ENCODE results near the gene PJA2.

Gene PJA2

DNA sequence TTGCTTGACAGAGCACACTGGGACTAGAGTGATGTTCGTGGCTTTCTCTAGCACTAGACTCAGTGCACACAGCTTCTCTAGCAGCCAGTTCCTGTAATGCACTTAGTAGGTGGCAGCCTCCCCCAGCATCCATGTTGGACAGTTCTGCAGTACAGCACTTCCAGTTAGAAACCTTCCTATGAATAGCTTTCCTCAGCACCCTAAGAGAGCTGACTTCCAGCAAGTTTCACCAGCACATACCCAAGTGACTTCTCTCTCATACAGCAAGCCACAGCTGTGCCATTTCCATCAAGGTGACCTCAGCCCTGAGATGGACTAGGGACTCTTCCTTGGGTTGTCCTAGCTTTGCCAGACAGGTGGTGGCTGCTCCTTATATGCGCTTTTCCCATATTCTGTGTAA lies 60.4 kb downstream of the PJA2 start:
- H4K20me1 ChIP-seq (ENCODE audit: low read depth, low read length), result no peaks in the 10 kb centered on the region
- TF ChIP-seq, protein P1, sequence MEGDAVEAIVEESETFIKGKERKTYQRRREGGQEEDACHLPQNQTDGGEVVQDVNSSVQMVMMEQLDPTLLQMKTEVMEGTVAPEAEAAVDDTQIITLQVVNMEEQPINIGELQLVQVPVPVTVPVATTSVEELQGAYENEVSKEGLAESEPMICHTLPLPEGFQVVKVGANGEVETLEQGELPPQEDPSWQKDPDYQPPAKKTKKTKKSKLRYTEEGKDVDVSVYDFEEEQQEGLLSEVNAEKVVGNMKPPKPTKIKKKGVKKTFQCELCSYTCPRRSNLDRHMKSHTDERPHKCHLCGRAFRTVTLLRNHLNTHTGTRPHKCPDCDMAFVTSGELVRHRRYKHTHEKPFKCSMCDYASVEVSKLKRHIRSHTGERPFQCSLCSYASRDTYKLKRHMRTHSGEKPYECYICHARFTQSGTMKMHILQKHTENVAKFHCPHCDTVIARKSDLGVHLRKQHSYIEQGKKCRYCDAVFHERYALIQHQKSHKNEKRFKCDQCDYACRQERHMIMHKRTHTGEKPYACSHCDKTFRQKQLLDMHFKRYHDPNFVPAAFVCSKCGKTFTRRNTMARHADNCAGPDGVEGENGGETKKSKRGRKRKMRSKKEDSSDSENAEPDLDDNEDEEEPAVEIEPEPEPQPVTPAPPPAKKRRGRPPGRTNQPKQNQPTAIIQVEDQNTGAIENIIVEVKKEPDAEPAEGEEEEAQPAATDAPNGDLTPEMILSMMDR (IDR thresholded peaks at IDR 0.05; ENCODE audit: insufficient read depth, low read length, poor library complexity, severe bottlenecking), result no peak
- TF ChIP-seq EZH2phosphoT487 (conservative IDR thresholded peaks at IDR 0.05; ENCODE audit: low read length), result no peak

DNA sequence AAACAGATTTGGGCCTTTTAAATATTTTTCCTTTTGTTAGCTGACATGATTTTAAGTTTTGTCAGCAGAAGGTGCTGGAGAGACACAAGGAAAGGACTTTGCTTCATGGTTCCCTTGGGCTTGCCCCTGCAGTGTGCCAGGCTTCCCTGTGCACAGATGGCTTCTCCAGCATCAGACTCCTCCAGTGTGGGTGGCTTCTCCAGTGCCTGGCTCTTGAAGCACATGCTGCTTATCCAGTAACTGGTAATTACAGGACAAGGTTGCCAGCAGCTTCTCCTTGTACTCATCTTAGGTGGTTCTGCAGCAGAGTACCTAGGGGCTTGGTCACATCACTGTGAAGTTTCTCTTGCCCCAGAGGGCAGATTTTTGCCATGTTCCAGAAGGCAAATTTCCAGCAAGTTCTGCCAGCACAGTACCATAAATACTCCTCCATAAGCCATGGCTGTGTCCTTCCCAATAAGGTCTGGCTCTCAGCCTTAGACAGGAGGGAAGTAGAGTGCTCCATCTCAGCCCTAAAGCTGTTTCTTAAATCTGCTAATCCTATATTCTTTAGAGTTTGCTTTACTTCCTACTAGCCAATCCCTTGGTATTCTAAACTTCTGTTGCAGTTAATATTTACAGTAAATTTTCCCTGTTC lies 62.4 kb downstream of the PJA2 start:
- Histone ChIP-seq H3K79me2 (ENCODE audit: insufficient read depth, low read length) (no peaks in the 10 kb centered on the region), H3K4me3 (ENCODE audit: insufficient read depth, low read length, poor library complexity, severe bottlenecking) (no peak overlapping the region), H3K27me3 (ENCODE audit: low read length) (no peaks in the 10 kb centered on the region), H3K9me3 (ENCODE audit: insufficient read depth, low read length) (no peaks in the 10 kb centered on the region), H4K20me1 (ENCODE audit: low read depth, low read length) (no peaks in the 10 kb centered on the region), H3K9me2 (replicated peaks; ENCODE audit: insufficient read depth, low read length) (no peaks in the 10 kb centered on the region), H3K27ac (ENCODE audit: low read depth, low read length) (no peak overlapping the region), H2AFZ (ENCODE audit: low read depth, low read length, severe bottlenecking) (no peak overlapping the region), H3K9ac (ENCODE audit: low read length) (no peak overlapping the region), H3F3A (ENCODE audit: insufficient read depth) (no peaks in the 10 kb centered on the region), H3K36me3 (ENCODE audit: low read length) (peaks cover 15% of the 10 kb centered on the region; the same call in 1 of the 2 replicates), H3K4me2 (ENCODE audit: low read depth, low read length, poor library complexity, severe bottlenecking) (no peak overlapping the region)
- TF ChIP-seq EZH2phosphoT487 (conservative IDR thresholded peaks at IDR 0.05; ENCODE audit: low read length), result no peak
- TF ChIP-seq, protein P1 (IDR thresholded peaks at IDR 0.05; ENCODE audit: insufficient read depth, low read length, poor library complexity, severe bottlenecking), result no peak

More for the DNA sequence above, 60.4 kb downstream of the PJA2 start:
- no peak overlapping the region for H3K27ac ChIP-seq (ENCODE audit: low read depth, low read length)
- no peaks in the 10 kb centered on the region for H3K79me2 ChIP-seq (ENCODE audit: insufficient read depth, low read length)
- no peaks in the 10 kb centered on the region for H3K27me3 ChIP-seq (ENCODE audit: low read length)
- no peak overlapping the region for H3K9ac ChIP-seq (ENCODE audit: low read length)
- H3K4me2 ChIP-seq (ENCODE audit: low read depth, low read length, poor library complexity, severe bottlenecking), result no peak overlapping the region
- no peaks in the 10 kb centered on the region for H3F3A ChIP-seq (ENCODE audit: insufficient read depth)
- no peaks in the 10 kb centered on the region for H3K9me2 ChIP-seq (replicated peaks; ENCODE audit: insufficient read depth, low read length)
- H3K4me3 ChIP-seq (ENCODE audit: insufficient read depth, low read length, poor library complexity, severe bottlenecking), result no peak overlapping the region
- H2AFZ ChIP-seq (ENCODE audit: low read depth, low read length, severe bottlenecking), result no peak overlapping the region
- peaks cover 7% of the 10 kb centered on the region; the same call in 1 of the 2 replicates for H3K36me3 ChIP-seq (ENCODE audit: low read length)
- no peaks in the 10 kb centered on the region for H3K9me3 ChIP-seq (ENCODE audit: insufficient read depth, low read length)

DNA sequence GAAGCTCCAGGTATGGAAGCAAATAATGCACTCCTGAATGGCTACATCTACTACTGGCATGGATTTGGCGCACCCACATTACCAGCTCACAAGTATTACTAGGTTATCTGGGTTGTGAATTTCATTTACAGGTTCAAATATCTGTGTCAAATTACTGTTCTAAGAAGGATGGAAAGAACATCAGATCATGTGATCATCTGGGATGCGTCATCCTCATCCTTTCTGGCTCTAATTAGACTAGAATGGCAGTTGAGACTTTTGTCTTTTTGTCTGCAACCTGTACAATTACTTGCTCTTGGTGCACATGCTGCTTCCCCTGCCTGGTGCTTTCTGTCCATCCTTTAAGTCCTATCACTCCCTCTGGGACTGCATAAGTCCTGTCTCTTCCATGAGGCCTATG lies 64.1 kb downstream of the PJA2 start:
- Histone ChIP-seq H3K79me2 (ENCODE audit: insufficient read depth, low read length) (no peaks in the 10 kb centered on the region), H3K4me2 (ENCODE audit: low read depth, low read length, poor library complexity, severe bottlenecking) (no peak overlapping the region), H3K9me2 (replicated peaks; ENCODE audit: insufficient read depth, low read length) (no peaks in the 10 kb centered on the region), H2AFZ (ENCODE audit: low read depth, low read length, severe bottlenecking) (no peak overlapping the region), H3K36me3 (ENCODE audit: low read length) (peaks cover 15% of the 10 kb centered on the region; the same call in 1 of the 2 replicates), H4K20me1 (ENCODE audit: low read depth, low read length) (no peaks in the 10 kb centered on the region), H3K9me3 (ENCODE audit: insufficient read depth, low read length) (no peaks in the 10 kb centered on the region), H3K27ac (ENCODE audit: low read depth, low read length) (no peak overlapping the region), H3K9ac (ENCODE audit: low read length) (no peak overlapping the region), H3K4me3 (ENCODE audit: insufficient read depth, low read length, poor library complexity, severe bottlenecking) (no peak overlapping the region), H3K27me3 (ENCODE audit: low read length) (no peaks in the 10 kb centered on the region), H3F3A (ENCODE audit: insufficient read depth) (no peaks in the 10 kb centered on the region)
- TF ChIP-seq, protein P1 (IDR thresholded peaks at IDR 0.05; ENCODE audit: insufficient read depth, low read length, poor library complexity, severe bottlenecking), result no peak
- no peak for TF ChIP-seq EZH2phosphoT487 (conservative IDR thresholded peaks at IDR 0.05; ENCODE audit: low read length)

All from SU-DHL-6 (cell line).